ENCODE measurements around the gene MYZAP. TPM values are rescaled to one million over a fixed set of nuclear protein-coding genes. Genes with fewer than 3 reads are reported as not detected.

The MYZAP gene
- total RNA-seq (2014; rRNA removed; shearing (Covaris generic); ENCODE audit: low replicate concordance) = not detected in 2 replicates

DNA sequence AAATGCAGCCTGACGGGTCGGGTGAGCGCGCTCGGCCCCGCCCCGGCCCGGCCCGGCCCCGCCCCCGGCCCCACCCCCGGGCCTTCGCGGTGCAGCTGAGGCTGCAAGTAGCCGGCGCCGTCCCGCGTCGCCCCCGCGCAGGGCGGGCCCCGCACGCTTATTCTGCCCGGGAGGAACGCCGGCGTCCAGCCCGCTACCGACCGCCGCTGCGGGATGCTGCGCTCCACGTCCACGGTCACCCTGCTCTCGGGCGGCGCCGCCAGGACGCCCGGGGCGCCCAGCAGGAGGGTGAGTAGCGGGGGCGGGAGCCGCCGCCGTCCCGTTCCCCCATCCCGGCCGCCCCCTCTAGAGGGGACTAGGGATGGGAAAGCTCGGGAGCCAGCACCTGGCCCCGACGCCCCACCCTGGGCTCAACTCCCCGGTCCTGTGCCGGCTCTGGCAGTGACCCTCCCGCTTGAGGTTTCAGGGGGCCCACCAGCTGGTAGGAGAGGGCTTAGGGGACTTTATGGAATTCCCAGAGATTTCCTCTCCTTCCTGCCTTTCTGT is at the start of gene MYZAP:
TSS of gene MYZAP (plus strand) at position 83 of the 546 bp plus-strand sequence. CDS start at position 214, 131 bp downstream.
- in situ Hi-C loops (cut with HindIII; ENCODE audit: low pct_unique_long_range_greater_than_20kb, low sequenced_read_pairs) = no loop called here

DNA sequence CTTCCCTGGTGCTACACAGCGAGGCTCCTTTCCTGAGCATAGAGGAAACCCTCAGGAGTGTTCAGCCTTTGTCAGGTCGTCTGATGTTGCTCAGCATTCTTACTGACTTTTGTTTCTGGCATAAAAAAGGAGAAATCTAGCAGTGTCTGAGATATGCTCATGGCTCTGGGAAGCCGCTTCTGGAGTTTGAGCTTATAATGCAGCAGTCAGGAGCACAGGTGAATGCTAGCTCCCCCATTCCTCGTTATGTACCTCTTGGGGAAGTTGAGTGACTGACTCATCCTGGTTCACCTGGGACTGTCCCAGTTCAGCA is 49.2 kb upstream of the MYZAP start:
- in situ Hi-C loops (cut with HindIII; ENCODE audit: low pct_unique_long_range_greater_than_20kb, low sequenced_read_pairs) = no loop called here
- DNase-seq (ENCODE audit: low read depth) = no peak

More for the DNA sequence above, at the start of gene MYZAP:
- DNase-seq (ENCODE audit: low read depth) = peak; percentile 6

GRCh38 chr15:57544848-57545480 is 46.7 kb upstream of the MYZAP start:
- in situ Hi-C loops (cut with HindIII; ENCODE audit: low pct_unique_long_range_greater_than_20kb, low sequenced_read_pairs) = no loop called here
- DNase-seq (ENCODE audit: low read depth) = no peak

- no peak for DNase-seq (ENCODE audit: low read depth)
- in situ Hi-C loops (cut with HindIII; ENCODE audit: low pct_unique_long_range_greater_than_20kb, low sequenced_read_pairs) = no loop called here
Observed at GRCh38 chr15:57545995-57546394, 45.7 kb upstream of the MYZAP start.

GRCh38 chr15:57547243-57547755 is 44.4 kb upstream of the MYZAP start:
- in situ Hi-C loops (cut with HindIII; ENCODE audit: low pct_unique_long_range_greater_than_20kb, low sequenced_read_pairs) = no loop called here

DNA sequence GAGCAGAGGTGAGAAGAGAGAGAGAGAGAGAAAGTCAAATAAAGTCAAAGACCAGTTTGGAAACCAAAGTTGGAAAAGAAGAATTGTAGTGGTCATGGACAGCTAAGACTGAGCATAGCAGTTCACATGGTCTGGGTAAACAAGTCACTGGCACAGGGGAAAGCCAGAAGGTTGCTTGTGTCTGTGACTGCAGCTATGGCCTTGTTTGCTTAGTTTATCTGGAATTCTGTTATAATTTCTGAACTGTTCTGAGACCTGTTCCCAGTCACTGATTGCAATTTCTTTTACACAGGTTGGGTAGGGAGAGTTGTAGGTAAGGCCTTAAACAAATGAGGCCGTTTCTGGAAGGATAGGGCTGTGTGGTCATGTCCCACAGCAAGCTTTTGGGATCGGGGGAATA is 43.4 kb upstream of the MYZAP start:
- DNase-seq (ENCODE audit: low read depth) = no peak
- in situ Hi-C loops (cut with HindIII; ENCODE audit: low pct_unique_long_range_greater_than_20kb, low sequenced_read_pairs) = no loop called here

More at GRCh38 chr15:57547243-57547755, 44.4 kb upstream of the MYZAP start:
- no peak for DNase-seq (ENCODE audit: low read depth)

DNA sequence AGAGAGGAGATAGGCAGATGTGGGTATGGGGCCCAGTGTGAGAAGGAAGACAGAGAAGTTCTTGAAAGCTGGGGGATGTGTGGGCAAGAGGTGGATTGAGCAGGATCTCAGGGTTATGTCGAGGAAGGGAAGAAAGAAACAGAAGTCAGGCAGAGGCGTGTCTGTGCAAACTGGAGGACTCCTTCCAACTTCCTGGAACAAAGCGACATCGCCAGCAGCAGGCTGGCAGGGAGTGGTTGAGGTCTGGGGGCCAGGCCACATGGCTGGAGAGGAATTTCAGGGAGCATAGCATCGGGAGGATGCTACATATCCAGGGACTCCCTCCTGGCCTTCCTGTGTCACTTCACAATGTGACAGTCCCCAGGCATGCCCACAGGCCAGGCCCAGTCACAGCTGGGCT is 42.9 kb upstream of the MYZAP start:
- in situ Hi-C loops (cut with HindIII; ENCODE audit: low pct_unique_long_range_greater_than_20kb, low sequenced_read_pairs) = no loop called here

DNA sequence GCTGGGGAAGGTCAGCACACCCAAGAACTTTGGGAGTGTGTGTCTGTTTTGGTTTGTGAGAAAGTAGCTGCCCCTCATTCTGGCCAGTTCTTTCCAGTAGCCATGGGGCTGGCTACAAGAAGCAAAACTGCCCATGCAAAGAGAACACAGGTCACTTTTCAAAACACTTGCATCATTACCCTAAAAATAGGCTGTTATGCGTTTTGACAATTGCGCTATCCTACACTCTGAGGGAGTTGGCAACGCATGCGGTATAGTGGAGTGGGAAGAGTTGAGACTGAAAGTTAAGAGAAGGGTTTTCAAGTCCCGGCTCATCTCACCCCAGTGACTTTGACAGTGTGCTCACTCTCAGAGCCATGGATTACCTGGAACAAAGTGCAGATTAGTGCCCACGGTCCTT is 41.8 kb upstream of the MYZAP start:
- in situ Hi-C loops (cut with HindIII; ENCODE audit: low pct_unique_long_range_greater_than_20kb, low sequenced_read_pairs) = no loop called here
- no peak for DNase-seq (ENCODE audit: low read depth)

More for the DNA sequence above, 42.9 kb upstream of the MYZAP start:
- DNase-seq (ENCODE audit: low read depth) = no peak

- in situ Hi-C loops (cut with HindIII; ENCODE audit: low pct_unique_long_range_greater_than_20kb, low sequenced_read_pairs) = no loop called here
- DNase-seq (ENCODE audit: low read depth) = no peak
Observed at GRCh38 chr15:57550640-57551039, 41.1 kb upstream of the MYZAP start.

GRCh38 chr15:57551715-57552677 is 39.7 kb upstream of the MYZAP start:
- DNase-seq (ENCODE audit: low read depth) = peak; percentile 47
- in situ Hi-C loops (cut with HindIII; ENCODE audit: low pct_unique_long_range_greater_than_20kb, low sequenced_read_pairs) = no loop called here

DNA sequence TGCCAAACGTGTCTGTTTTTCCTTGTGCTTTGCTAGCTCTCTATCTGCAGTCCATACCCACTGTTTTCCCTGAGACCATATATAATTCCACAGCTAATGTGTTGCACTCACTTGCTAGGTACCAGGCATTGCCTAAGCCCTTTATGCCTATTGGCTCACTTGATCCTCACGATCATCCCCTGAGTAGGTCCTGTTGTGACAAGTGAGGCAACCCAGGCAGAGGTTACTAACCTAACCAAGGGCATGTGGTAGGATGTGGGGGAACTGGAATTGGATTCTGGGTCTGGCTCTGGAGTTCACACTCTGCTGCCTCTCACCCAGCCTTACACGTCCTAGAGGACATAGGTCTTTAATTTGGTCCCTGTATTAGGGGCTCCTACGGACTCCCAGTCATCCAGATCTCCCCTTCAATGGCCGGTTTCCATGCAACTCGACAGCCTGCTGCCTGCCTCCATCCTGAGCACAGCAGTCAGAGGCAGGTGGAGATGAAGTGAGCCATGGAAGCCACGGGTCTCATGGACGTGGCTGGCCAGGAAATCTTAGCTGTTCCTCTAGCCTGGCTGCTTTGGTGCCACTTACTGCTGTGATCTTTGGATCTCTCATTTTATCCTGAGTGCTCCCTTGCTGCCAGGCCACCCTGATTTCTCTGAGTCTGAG is 38.9 kb upstream of the MYZAP start:
- in situ Hi-C loops (cut with HindIII; ENCODE audit: low pct_unique_long_range_greater_than_20kb, low sequenced_read_pairs) = no loop called here

GRCh38 chr15:57553526-57553925 is 38.2 kb upstream of the MYZAP start:
- in situ Hi-C loops (cut with HindIII; ENCODE audit: low pct_unique_long_range_greater_than_20kb, low sequenced_read_pairs) = no loop called here
- no peak for DNase-seq (ENCODE audit: low read depth)

More for the DNA sequence above, 38.9 kb upstream of the MYZAP start:
- DNase-seq (ENCODE audit: low read depth) = no peak

DNA sequence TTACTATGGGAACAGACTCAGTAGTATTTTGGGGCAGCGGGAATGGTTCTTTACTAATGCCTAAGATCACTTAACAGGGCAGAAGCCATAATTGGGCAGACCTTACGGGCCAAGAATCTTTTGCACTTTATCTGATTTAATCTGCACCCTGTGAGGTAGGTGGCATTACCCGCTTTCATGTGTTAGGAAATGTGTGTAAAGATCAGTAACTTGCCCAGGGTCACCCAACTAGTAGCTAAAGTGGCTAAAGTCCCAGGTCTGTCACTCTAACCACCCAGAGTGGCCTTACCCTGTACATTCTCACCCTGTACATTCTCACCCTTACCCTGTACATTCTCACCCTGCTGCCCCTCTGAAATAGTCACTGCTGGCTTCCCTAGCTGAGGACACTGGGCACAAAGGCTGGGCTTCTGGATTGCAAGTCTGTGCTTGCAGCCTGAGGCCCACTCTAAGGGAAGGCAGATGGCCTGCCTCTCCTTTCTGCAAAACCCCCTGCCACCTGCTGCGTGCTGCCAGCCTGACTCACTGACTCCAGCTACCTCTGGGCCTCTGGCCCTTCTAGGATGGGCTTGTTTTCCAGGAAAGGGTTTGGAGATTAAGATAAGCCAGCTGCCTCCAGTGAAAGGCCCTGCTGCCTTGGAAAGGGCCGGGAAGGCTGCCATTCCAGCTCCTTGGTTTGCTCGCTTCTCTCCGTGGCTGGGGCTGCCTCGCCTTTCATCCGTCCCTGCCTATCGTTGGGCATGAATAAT is 37.5 kb upstream of the MYZAP start:
- in situ Hi-C loops (cut with HindIII; ENCODE audit: low pct_unique_long_range_greater_than_20kb, low sequenced_read_pairs) = no loop called here
- no peak for DNase-seq (ENCODE audit: low read depth)

- in situ Hi-C loops (cut with HindIII; ENCODE audit: low pct_unique_long_range_greater_than_20kb, low sequenced_read_pairs) = no loop called here
- no peak for DNase-seq (ENCODE audit: low read depth)
Observed at GRCh38 chr15:57554812-57555179, 36.9 kb upstream of the MYZAP start.

GRCh38 chr15:57555270-57555669 is 36.4 kb upstream of the MYZAP start:
- in situ Hi-C loops (cut with HindIII; ENCODE audit: low pct_unique_long_range_greater_than_20kb, low sequenced_read_pairs) = no loop called here
- no peak for DNase-seq (ENCODE audit: low read depth)

DNA sequence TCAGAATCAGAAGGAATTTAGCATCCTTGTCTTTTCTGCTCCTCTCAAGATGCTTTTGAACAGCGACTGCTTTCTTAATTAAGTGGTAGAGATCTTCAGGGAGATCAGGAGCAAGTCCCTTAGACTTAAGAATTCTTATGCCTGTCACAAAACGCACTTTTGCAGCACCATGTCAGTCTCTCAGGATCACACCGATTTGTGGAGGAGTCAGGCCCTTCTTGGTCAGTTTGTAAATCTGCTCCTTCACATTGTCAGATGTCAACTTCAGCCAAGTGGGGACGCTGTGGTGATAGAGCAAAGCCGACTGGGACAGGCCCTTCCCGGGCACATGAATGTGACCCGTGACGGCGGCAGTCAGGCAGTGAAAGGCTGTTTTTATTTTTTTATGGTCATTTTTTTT is 35.7 kb upstream of the MYZAP start:
- DNase-seq (ENCODE audit: low read depth) = no peak
- in situ Hi-C loops (cut with HindIII; ENCODE audit: low pct_unique_long_range_greater_than_20kb, low sequenced_read_pairs) = no loop called here

- DNase-seq (ENCODE audit: low read depth) = no peak
- in situ Hi-C loops (cut with HindIII; ENCODE audit: low pct_unique_long_range_greater_than_20kb, low sequenced_read_pairs) = no loop called here
Observed at GRCh38 chr15:57557267-57557666, 34.4 kb upstream of the MYZAP start.

DNA sequence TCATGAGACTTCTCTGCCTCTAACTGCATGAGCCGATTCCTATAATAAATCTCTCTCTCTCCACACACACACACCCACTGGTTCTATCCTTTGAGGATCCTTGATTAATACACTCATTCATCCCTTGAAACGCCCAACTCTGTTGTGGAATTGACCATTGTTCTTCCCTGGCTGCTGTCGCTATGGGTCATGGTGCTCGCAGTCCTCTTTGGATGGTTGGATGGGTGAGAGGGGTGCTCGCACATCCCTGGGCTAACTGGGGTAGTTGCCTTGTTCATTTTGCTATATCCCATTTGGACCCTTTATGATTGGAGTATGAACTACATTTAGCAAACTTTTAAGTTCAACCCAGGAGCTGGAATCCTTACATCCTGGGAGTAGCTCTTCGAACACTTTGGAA is 33.9 kb upstream of the MYZAP start:
- no peak for DNase-seq (ENCODE audit: low read depth)
- in situ Hi-C loops (cut with HindIII; ENCODE audit: low pct_unique_long_range_greater_than_20kb, low sequenced_read_pairs) = no loop called here

All from Caki2 (cell line).